Measurements from ENCODE around the gene SNTB2. TPM values are rescaled to one million over a fixed set of nuclear protein-coding genes. Genes with fewer than 3 reads are reported as not detected.
A peak's percentile ranks its signal among the peaks of the same experiment; 100 is the strongest.

Gene SNTB2
- total and polyA plus RNA-seq, 9 of the 15 experiments (the other 6 are each of a cell fraction or from before 2014, with no cell fraction given) = 1.2 to 13.7 (median 5.7) TPM

DNA sequence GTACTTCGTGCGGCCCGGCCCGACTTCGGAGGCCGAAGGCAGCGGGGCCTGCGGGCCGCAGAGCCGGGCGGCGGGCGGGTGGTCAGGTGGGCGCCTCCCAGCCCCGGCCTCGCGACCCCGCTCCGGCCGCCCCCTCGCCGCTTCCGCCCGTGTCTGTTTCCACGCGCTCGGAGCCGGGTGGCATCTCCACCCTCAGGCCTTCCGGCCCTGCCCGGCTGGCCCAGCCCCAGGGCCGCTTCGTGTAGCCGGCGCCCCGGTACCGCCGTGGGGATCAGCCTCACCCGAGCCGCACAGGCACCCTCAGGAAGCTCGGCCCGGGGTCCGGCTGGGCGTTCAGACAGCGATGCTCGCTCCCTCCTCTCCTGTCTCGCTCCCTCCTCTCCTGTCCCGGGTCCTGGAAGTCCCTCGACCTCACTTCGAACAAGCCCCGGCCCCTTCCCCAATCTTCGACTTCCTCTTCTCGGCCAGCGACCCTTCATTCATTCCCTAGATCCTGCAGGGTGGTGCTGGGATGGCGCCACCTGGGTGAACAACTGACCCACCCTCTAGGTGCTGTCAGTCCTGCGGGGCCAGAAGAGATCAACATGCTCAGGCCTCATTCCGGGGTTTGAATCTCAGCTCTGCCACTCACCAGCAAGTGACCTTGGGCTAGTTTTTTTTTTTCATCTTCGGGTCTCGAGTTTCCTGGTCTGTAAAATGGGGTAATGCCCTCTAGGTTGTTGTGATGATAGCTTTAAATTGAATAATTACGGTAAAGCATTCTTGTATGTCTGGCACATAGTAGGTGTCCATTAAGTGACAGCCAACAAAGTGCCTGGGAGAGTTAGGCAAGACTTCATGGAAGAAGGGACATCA is 124.8 kb downstream of the SNTB2 start (continued):
- TF ChIP-seq, protein P1, sequence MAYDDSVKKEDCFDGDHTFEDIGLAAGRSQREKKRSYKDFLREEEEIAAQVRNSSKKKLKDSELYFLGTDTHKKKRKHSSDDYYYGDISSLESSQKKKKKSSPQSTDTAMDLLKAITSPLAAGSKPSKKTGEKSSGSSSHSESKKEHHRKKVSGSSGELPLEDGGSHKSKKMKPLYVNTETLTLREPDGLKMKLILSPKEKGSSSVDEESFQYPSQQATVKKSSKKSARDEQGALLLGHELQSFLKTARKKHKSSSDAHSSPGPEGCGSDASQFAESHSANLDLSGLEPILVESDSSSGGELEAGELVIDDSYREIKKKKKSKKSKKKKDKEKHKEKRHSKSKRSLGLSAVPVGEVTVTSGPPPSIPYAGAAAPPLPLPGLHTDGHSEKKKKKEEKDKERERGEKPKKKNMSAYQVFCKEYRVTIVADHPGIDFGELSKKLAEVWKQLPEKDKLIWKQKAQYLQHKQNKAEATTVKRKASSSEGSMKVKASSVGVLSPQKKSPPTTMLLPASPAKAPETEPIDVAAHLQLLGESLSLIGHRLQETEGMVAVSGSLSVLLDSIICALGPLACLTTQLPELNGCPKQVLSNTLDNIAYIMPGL (CRISPR knock-in tag; IDR thresholded peaks at IDR 0.05) = peak; percentile 68; the same call in 1 of the 2 replicates
- TF ChIP-seq SIN3A (IDR thresholded peaks at IDR 0.05; ENCODE audit: borderline replicate concordance in 2 of 2, control insufficient read depth in 1 of 2, low read depth in 2 of 2, low read length in 2 of 2) (peak in 1 of 2 experiments; percentile 67; a peak in 2 of 4 replicates), KDM4B (IDR thresholded peaks at IDR 0.05; ENCODE audit: borderline replicate concordance in 2 of 2, low read depth in 1 of 2) (no peak), FOXK1 (CRISPR knock-in tag; IDR thresholded peaks at IDR 0.05; ENCODE audit: borderline replicate concordance) (no peak), RBM22 (IDR thresholded peaks at IDR 0.05; ENCODE audit: low read depth, low read length, poor library complexity, severe bottlenecking) (peak; percentile 59), PPARD (CRISPR knock-in tag; IDR thresholded peaks at IDR 0.05) (no peak), XRCC4 (IDR thresholded peaks at IDR 0.05; ENCODE audit: extremely low read depth, insufficient read depth, insufficient read length) (no peak), HDAC6 (IDR thresholded peaks at IDR 0.05; ENCODE audit: low read depth, low read length) (no peak), ZNF3 (CRISPR knock-in tag; IDR thresholded peaks at IDR 0.05) (no peak), MYBL2 (IDR thresholded peaks at IDR 0.05; ENCODE audit: low read depth) (no peak), MYBL2 (CRISPR knock-in tag; IDR thresholded peaks at IDR 0.05; ENCODE audit: borderline replicate concordance) (no peak), ZNF165 (CRISPR knock-in tag; IDR thresholded peaks at IDR 0.05; ENCODE audit: borderline replicate concordance) (no peak), CBX3 (IDR thresholded peaks at IDR 0.05; ENCODE audit: borderline replicate concordance in 1 of 2, low read length in 2 of 2) (peak in 1 of 2 experiments; percentile 51; a peak in 1 of 3 replicates), U2AF2 (optimal IDR thresholded peaks at IDR 0.05; ENCODE audit: low read depth, low read length) (no peak), BCOR (IDR thresholded peaks at IDR 0.05) (no peak), TCFL5 (CRISPR knock-in tag; conservative IDR thresholded peaks at IDR 0.05) (no peak), ZFP1 (CRISPR knock-in tag; IDR thresholded peaks at IDR 0.05) (no peak), HMG20B (CRISPR knock-in tag; IDR thresholded peaks at IDR 0.05) (no peak)
- TF ChIP-seq, protein P2, sequence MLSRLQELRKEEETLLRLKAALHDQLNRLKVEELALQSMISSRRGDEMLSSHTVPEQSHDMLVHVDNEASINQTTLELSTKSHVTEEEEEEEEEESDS (CRISPR knock-in tag; IDR thresholded peaks at IDR 0.05) = no peak
- TF ChIP-seq, protein P3, sequence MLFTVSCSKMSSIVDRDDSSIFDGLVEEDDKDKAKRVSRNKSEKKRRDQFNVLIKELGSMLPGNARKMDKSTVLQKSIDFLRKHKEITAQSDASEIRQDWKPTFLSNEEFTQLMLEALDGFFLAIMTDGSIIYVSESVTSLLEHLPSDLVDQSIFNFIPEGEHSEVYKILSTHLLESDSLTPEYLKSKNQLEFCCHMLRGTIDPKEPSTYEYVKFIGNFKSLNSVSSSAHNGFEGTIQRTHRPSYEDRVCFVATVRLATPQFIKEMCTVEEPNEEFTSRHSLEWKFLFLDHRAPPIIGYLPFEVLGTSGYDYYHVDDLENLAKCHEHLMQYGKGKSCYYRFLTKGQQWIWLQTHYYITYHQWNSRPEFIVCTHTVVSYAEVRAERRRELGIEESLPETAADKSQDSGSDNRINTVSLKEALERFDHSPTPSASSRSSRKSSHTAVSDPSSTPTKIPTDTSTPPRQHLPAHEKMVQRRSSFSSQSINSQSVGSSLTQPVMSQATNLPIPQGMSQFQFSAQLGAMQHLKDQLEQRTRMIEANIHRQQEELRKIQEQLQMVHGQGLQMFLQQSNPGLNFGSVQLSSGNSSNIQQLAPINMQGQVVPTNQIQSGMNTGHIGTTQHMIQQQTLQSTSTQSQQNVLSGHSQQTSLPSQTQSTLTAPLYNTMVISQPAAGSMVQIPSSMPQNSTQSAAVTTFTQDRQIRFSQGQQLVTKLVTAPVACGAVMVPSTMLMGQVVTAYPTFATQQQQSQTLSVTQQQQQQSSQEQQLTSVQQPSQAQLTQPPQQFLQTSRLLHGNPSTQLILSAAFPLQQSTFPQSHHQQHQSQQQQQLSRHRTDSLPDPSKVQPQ (CRISPR knock-in tag; IDR thresholded peaks at IDR 0.05; ENCODE audit: borderline replicate concordance) = no peak
- TF ChIP-seq, protein P4, sequence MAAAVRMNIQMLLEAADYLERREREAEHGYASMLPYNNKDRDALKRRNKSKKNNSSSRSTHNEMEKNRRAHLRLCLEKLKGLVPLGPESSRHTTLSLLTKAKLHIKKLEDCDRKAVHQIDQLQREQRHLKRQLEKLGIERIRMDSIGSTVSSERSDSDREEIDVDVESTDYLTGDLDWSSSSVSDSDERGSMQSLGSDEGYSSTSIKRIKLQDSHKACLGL (CRISPR knock-in tag; IDR thresholded peaks at IDR 0.05; ENCODE audit: borderline replicate concordance, poor library complexity, severe bottlenecking) = no peak
- TF ChIP-seq, protein P5, sequence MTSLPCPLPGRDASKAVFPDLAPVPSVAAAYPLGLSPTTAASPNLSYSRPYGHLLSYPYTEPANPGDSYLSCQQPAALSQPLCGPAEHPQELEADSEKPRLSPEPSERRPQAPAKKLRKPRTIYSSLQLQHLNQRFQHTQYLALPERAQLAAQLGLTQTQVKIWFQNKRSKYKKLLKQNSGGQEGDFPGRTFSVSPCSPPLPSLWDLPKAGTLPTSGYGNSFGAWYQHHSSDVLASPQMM (CRISPR knock-in tag; IDR thresholded peaks at IDR 0.05) = no peak

Data from K562 (cell line).